GM23338 (cell line): ENCODE measurements around the gene SLC39A8. TPM values are rescaled to one million over a fixed set of nuclear protein-coding genes. Genes with fewer than 3 reads are reported as not detected.

Experiments
- ATAC-seq: fragments of 200-7000 bp; cut with Tn5 transposase; 3 replicates; pipeline ENCODE4 v1.9.1; 2020
- DNase-seq: peaks from one replicate; pipeline ENCODE4 v3.0.0-alpha.2; 2015; ENCODE audit warnings: low spot score
- H2AFZ ChIP-seq: fragments of 200-600 bp; sonication (generic); 2 replicates; pipeline ENCODE4 v1.8.0; 2016; ENCODE audit warnings: antibody characterized with exemption, mild to moderate bottlenecking, moderate library complexity
- H3F3A ChIP-seq: fragments of 200-600 bp; sonication (generic); replicated peaks from 2 replicates; pipeline ENCODE4 v1.8.0; 2017; ENCODE audit warnings: antibody characterized with exemption, mixed run types, low read depth
- H3K27ac ChIP-seq: fragments of 200-600 bp; sonication (generic); 2 replicates; pipeline ENCODE4 v1.6.1; 2016; ENCODE audit warnings: low read depth
- H3K27me3 ChIP-seq: fragments of 200-600 bp; sonication (generic); 2 replicates; pipeline ENCODE4 v1.8.0; 2016; ENCODE audit warnings: mild to moderate bottlenecking, mixed run types, moderate library complexity; ENCODE audit not compliant: insufficient read depth
- H3K36me3 ChIP-seq: fragments of 200-600 bp; sonication (generic); 2 replicates; pipeline ENCODE4 v1.8.0; 2016; ENCODE audit warnings: mild to moderate bottlenecking; ENCODE audit not compliant: insufficient read depth
- H3K4me1 ChIP-seq: fragments of 200-600 bp; sonication (generic); 2 replicates; pipeline ENCODE4 v1.8.0; 2016; ENCODE audit warnings: mild to moderate bottlenecking, moderate library complexity; ENCODE audit not compliant: insufficient read depth
- H3K4me2 ChIP-seq: fragments of 200-600 bp; sonication (generic); 2 replicates; pipeline ENCODE4 v1.7.1; 2017; ENCODE audit warnings: mixed run types
- H3K4me3 ChIP-seq: fragments of 200-600 bp; sonication (generic); 2 replicates; pipeline ENCODE4 v1.6.1; 2016; ENCODE audit warnings: mixed run types
- H3K79me2 ChIP-seq: fragments of 200-600 bp; sonication (generic); replicated peaks from 2 replicates; pipeline ENCODE4 v1.8.0; 2017; ENCODE audit warnings: mild to moderate bottlenecking; ENCODE audit not compliant: insufficient read depth
- H3K9me2 ChIP-seq: fragments of 200-600 bp; sonication (generic); 2 replicates; pipeline ENCODE4 v1.8.0; 2017; ENCODE audit not compliant: insufficient read depth
- H4K20me1 ChIP-seq: fragments of 200-600 bp; sonication (generic); replicated peaks from 2 replicates; pipeline ENCODE4 v1.8.0; 2017; ENCODE audit warnings: mild to moderate bottlenecking; ENCODE audit not compliant: insufficient read depth
- H3K27ac Mint-ChIP-seq: 2 replicates; pipeline ENCODE4 v1.8.0; 2020; ENCODE audit warnings: inconsistent platforms, mild to moderate bottlenecking, moderate library complexity, mixed read lengths
- H3K27me3 Mint-ChIP-seq: 3 replicates; pipeline ENCODE4 v1.8.0; 2022; ENCODE audit warnings: low read depth, mild to moderate bottlenecking, moderate library complexity, mixed read lengths, inconsistent platforms; ENCODE audit not compliant: insufficient read depth, poor library complexity
- H3K36me3 Mint-ChIP-seq: 3 replicates; pipeline ENCODE4 v1.8.0; 2021; ENCODE audit warnings: low read depth, mild to moderate bottlenecking, inconsistent platforms, moderate library complexity, mixed read lengths
- H3K4me1 Mint-ChIP-seq: 3 replicates; pipeline ENCODE4 v1.8.0; 2020; ENCODE audit warnings: mild to moderate bottlenecking, inconsistent platforms, mixed read lengths
- H3K4me3 Mint-ChIP-seq: 3 replicates; pipeline ENCODE4 v1.8.0; 2021; ENCODE audit warnings: moderate library complexity, mild to moderate bottlenecking, inconsistent platforms, mixed read lengths
- H3K9me3 Mint-ChIP-seq: 3 replicates; pipeline ENCODE4 v1.8.0; 2020; ENCODE audit warnings: moderate library complexity, mild to moderate bottlenecking, inconsistent platforms, mixed read lengths
- CREB1 ChIP-seq: fragments of 250-450 bp; sonication (Bioruptor Pico); IDR thresholded peaks from 2 replicates; pipeline ENCODE4 v1.5.0; 2020; ENCODE audit warnings: low read depth, mild to moderate bottlenecking, moderate library complexity
- CTCF ChIP-seq, 2 experiments: fragments of 200-600 bp in 1 of 2; sonication (generic) in 1 of 2; conservative IDR thresholded peaks; 2 replicates each; pipeline versions ENCODE4 v1.5.1 to v1.6.1; 2016 to 2017; ENCODE audit warnings: antibody characterized with exemption in 2 of 2, low read depth in 2 of 2, mild to moderate bottlenecking in 2 of 2, moderate library complexity in 1 of 2
- ETS1 ChIP-seq: IDR thresholded peaks from 2 replicates; pipeline ENCODE4 v1.6.1; 2016; ENCODE audit warnings: antibody characterized with exemption
- JUNB ChIP-seq: IDR thresholded peaks from one replicate; pipeline ENCODE4 v1.6.1; 2016; ENCODE audit warnings: antibody characterized with exemption; ENCODE audit not compliant: unreplicated experiment
- NANOG ChIP-seq: IDR thresholded peaks from 2 replicates; pipeline ENCODE4 v1.6.1; 2016; ENCODE audit warnings: antibody characterized with exemption, borderline replicate concordance
- POLR2AphosphoS5 ChIP-seq: IDR thresholded peaks from 2 replicates; pipeline ENCODE4 v1.6.1; 2016; ENCODE audit warnings: antibody characterized with exemption, low read depth
- STAT1 ChIP-seq: IDR thresholded peaks from one replicate; pipeline ENCODE4 v1.6.1; 2016; ENCODE audit warnings: antibody characterized with exemption; ENCODE audit not compliant: unreplicated experiment
- ZNF114 ChIP-seq: fragments of 250-450 bp; sonication (Bioruptor Pico); IDR thresholded peaks from 2 replicates; pipeline ENCODE4 v1.5.0; 2020; ENCODE audit warnings: mild to moderate bottlenecking, moderate library complexity
- ZNF331 ChIP-seq: fragments of 250-450 bp; sonication (Bioruptor Pico); IDR thresholded peaks from 2 replicates; pipeline ENCODE4 v1.5.0; 2020; ENCODE audit warnings: low read depth, mild to moderate bottlenecking, moderate library complexity
- ZNF462 ChIP-seq: fragments of 250-450 bp; sonication (Bioruptor Pico); IDR thresholded peaks from 2 replicates; pipeline ENCODE4 v1.5.0; 2020; ENCODE audit warnings: mild to moderate bottlenecking, moderate library complexity
- polyA plus RNA-seq: library from polyadenylated mRNA; unstranded; fragments of >200 nt; fragmentation: Nextera tagmentation; extraction: Ambion mirVana; gene quantifications from 2 replicates; pipeline ENCODE4 v1.2.1, GENCODE V29; 2016
- total RNA-seq: library from RNA; depleted of rRNA; stranded (reverse); fragments of >200 nt; shearing (Covaris generic); gene quantifications from 2 replicates; pipeline ENCODE4 v1.2.3, GENCODE V29; 2014

The SLC39A8 gene
- total and polyA plus RNA-seq, 2 experiments from 2014 or later = 20.1 to 42.5 TPM

DNA sequence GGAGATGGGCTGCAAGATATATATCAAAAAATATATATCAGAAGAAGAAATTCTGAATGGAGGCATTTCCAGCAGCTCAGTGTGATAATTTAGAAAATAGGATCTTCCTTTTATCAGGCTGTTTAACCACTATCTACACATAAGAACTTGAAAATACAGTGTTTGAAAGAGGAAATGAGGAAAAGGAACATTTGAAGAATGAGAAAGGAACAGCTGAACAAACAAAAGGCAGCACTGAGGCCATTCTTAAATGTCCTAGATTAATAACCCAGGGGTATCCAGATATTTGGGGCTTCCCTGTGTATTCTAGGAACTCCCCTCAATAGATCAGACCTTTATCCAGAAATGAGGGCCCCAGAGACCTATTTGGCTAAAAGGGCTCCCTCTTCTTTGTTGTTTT is 4.1 kb downstream of the SLC39A8 start:
- H3K36me3 Mint-ChIP-seq = no peaks in the 10 kb centered on the region
- H3K27me3 Mint-ChIP-seq = peaks cover 16% of the 10 kb centered on the region
- no peak for ATAC-seq
- H3F3A ChIP-seq = no peaks in the 10 kb centered on the region
- TF ChIP-seq NANOG (no peak), ETS1 (no peak), ZNF114 (CRISPR knock-in tag) (no peak)
- no peak overlapping the region for H2AFZ ChIP-seq
- H3K79me2 ChIP-seq = peaks cover 46% of the 10 kb centered on the region
- peaks cover 65% of the 10 kb centered on the region for H3K4me1 Mint-ChIP-seq
- no peaks in the 10 kb centered on the region for H3K9me2 ChIP-seq
- no peaks in the 10 kb centered on the region for H3K36me3 ChIP-seq
- H3K4me2 ChIP-seq = peak overlapping the region; percentile 97
- no peak for DNase-seq
- no peak overlapping the region for H3K27ac Mint-ChIP-seq
- H3K4me1 ChIP-seq = peaks cover 70% of the 10 kb centered on the region
- peaks cover 15% of the 10 kb centered on the region for H3K27me3 ChIP-seq
- H3K9me3 Mint-ChIP-seq = no peaks in the 10 kb centered on the region
- no peak overlapping the region for H3K4me3 ChIP-seq
- H3K4me3 Mint-ChIP-seq = no peak overlapping the region
- no peaks in the 10 kb centered on the region for H4K20me1 ChIP-seq
- H3K27ac ChIP-seq = no peak overlapping the region

- H3K4me3 Mint-ChIP-seq = no peak overlapping the region
- H3F3A ChIP-seq = no peaks in the 10 kb centered on the region
- no peaks in the 10 kb centered on the region for H3K36me3 ChIP-seq
- H2AFZ ChIP-seq = no peak overlapping the region
- H3K9me2 ChIP-seq = no peaks in the 10 kb centered on the region
- no peak overlapping the region for H3K4me3 ChIP-seq
- peaks cover 74% of the 10 kb centered on the region for H3K4me1 ChIP-seq
- H3K9me3 Mint-ChIP-seq = no peaks in the 10 kb centered on the region
- no peak overlapping the region for H3K4me2 ChIP-seq
- peaks cover 13% of the 10 kb centered on the region for H3K27me3 ChIP-seq
- ATAC-seq = no peak
- H3K27ac ChIP-seq = no peak overlapping the region
- H3K27ac Mint-ChIP-seq = no peak overlapping the region
- H3K36me3 Mint-ChIP-seq = no peaks in the 10 kb centered on the region
- peaks cover 59% of the 10 kb centered on the region for H3K4me1 Mint-ChIP-seq
- H3K27me3 Mint-ChIP-seq = peaks cover 8% of the 10 kb centered on the region
- H4K20me1 ChIP-seq = no peaks in the 10 kb centered on the region
- H3K79me2 ChIP-seq = peaks cover 54% of the 10 kb centered on the region
- no peak for DNase-seq
- TF ChIP-seq ZNF114 (CRISPR knock-in tag) = no peak
- TF ChIP-seq NANOG = no peak
- TF ChIP-seq POLR2AphosphoS5 = no peak
- no peak for TF ChIP-seq CTCF (conservative IDR thresholded peaks at IDR 0.05; ENCODE audit: low read depth in 2 of 2)
- TF ChIP-seq JUNB = no peak
- TF ChIP-seq CREB1 (CRISPR knock-in tag) = no peak
- TF ChIP-seq ETS1 = no peak
- no peak for TF ChIP-seq ZNF331 (CRISPR knock-in tag)
- TF ChIP-seq STAT1 = no peak
- TF ChIP-seq ZNF462 (CRISPR knock-in tag) = no peak
Observed at GRCh38 chr4:102339018-102339417, 6.3 kb downstream of the SLC39A8 start.
